Nephron (organoid): ENCODE results near the gene PURA.

Source experiments
- H3K27ac Mint-ChIP-seq, 3 experiments: 2 replicates each; pipeline ENCODE4 v1.8.0; 2020; ENCODE audit warnings: mixed read lengths in 3 of 3, mild to moderate bottlenecking in 2 of 3, moderate library complexity in 1 of 3
- H3K27me3 Mint-ChIP-seq: 2 replicates; pipeline ENCODE4 v1.8.0; 2021; ENCODE audit warnings: low read depth, mild to moderate bottlenecking, moderate library complexity, mixed read lengths
- H3K36me3 Mint-ChIP-seq: 2 replicates; pipeline ENCODE4 v1.8.0; 2020; ENCODE audit warnings: low read depth, mixed read lengths
- H3K4me1 Mint-ChIP-seq: 2 replicates; pipeline ENCODE4 v1.8.0; 2020; ENCODE audit warnings: mixed read lengths
- H3K4me3 Mint-ChIP-seq, 3 experiments: 2 replicates each; pipeline ENCODE4 v1.8.0; 2020; ENCODE audit warnings: mild to moderate bottlenecking in 3 of 3, mixed read lengths in 3 of 3, moderate library complexity in 2 of 3
- H3K9me3 Mint-ChIP-seq: 2 replicates; pipeline ENCODE4 v1.8.0; 2020; ENCODE audit warnings: mixed read lengths
- CTCF ChIP-seq, 3 experiments: fragments of 200-600 bp; sonication (generic); IDR thresholded peaks; one replicate each; pipeline ENCODE4 v1.5.0; 2021; ENCODE audit warnings: antibody characterized with exemption in 3 of 3; ENCODE audit not compliant: unreplicated experiment in 3 of 3

Gene PURA

GRCh38 chr5:140111011-140111858 lies 2.7 kb upstream of the PURA start:
- H3K27ac Mint-ChIP-seq = peak overlapping the region in 1 of 3 experiments; percentile 30
- TF ChIP-seq CTCF (IDR thresholded peaks at IDR 0.05; ENCODE audit: unreplicated experiment in 3 of 3) = no peak
- peaks cover 39% of the 10 kb centered on the region for H3K4me1 Mint-ChIP-seq
- peak overlapping the region; percentile 3 to 85 (median 80) for H3K4me3 Mint-ChIP-seq
- H3K27me3 Mint-ChIP-seq = peaks cover 95% of the 10 kb centered on the region
- H3K36me3 Mint-ChIP-seq = peaks cover 4% of the 10 kb centered on the region
- no peaks in the 10 kb centered on the region for H3K9me3 Mint-ChIP-seq

- H3K27ac Mint-ChIP-seq = peak overlapping the region in 1 of 3 experiments; percentile 30
- H3K9me3 Mint-ChIP-seq = no peaks in the 10 kb centered on the region
- H3K4me1 Mint-ChIP-seq = peaks cover 36% of the 10 kb centered on the region
- H3K4me3 Mint-ChIP-seq = peak overlapping the region; percentile 80 to 91 (median 85)
- H3K27me3 Mint-ChIP-seq = peaks cover 93% of the 10 kb centered on the region
- no peak for TF ChIP-seq CTCF (IDR thresholded peaks at IDR 0.05; ENCODE audit: unreplicated experiment in 3 of 3)
- H3K36me3 Mint-ChIP-seq = peaks cover 4% of the 10 kb centered on the region
Observed at GRCh38 chr5:140111859-140112551, 1.9 kb upstream of the PURA start.

- peaks cover 37% of the 10 kb centered on the region for H3K4me1 Mint-ChIP-seq
- H3K27me3 Mint-ChIP-seq = peaks cover 89% of the 10 kb centered on the region
- TF ChIP-seq CTCF (IDR thresholded peaks at IDR 0.05; ENCODE audit: unreplicated experiment in 3 of 3) = no peak
- H3K36me3 Mint-ChIP-seq = peaks cover 4% of the 10 kb centered on the region
- no peaks in the 10 kb centered on the region for H3K9me3 Mint-ChIP-seq
- peak overlapping the region; percentile 80 to 91 (median 85) for H3K4me3 Mint-ChIP-seq
- H3K27ac Mint-ChIP-seq = no peak overlapping the region
Observed at GRCh38 chr5:140112685-140113179, 1.2 kb upstream of the PURA start.

GRCh38 chr5:140113180-140113698 lies 670 bp upstream of the PURA start:
- peak overlapping the region in 1 of 3 experiments; percentile 97 for H3K27ac Mint-ChIP-seq
- H3K4me1 Mint-ChIP-seq = peaks cover 41% of the 10 kb centered on the region
- no peaks in the 10 kb centered on the region for H3K9me3 Mint-ChIP-seq
- no peak for TF ChIP-seq CTCF (IDR thresholded peaks at IDR 0.05; ENCODE audit: unreplicated experiment in 3 of 3)
- peaks cover 87% of the 10 kb centered on the region for H3K27me3 Mint-ChIP-seq
- H3K36me3 Mint-ChIP-seq = peaks cover 4% of the 10 kb centered on the region
- peak overlapping the region; percentile 91 to 96 (median 94) for H3K4me3 Mint-ChIP-seq

GRCh38 chr5:140114341-140115185 lies 654 bp downstream of the PURA start:
- Mint-ChIP-seq H3K27me3 (peaks cover 78% of the 10 kb centered on the region), H3K4me1 (peaks cover 36% of the 10 kb centered on the region), H3K9me3 (no peaks in the 10 kb centered on the region), H3K27ac (peak overlapping the region in 2 of 3 experiments; percentile 66 to 97), H3K36me3 (peaks cover 4% of the 10 kb centered on the region), H3K4me3 (peak overlapping the region; percentile 88 to 96 (median 91))
- TF ChIP-seq CTCF (IDR thresholded peaks at IDR 0.05; ENCODE audit: unreplicated experiment in 3 of 3) = no peak
